OCI-LY7 (cell line): ENCODE data around the gene MBTPS1. TPM values are rescaled to one million over a fixed set of nuclear protein-coding genes. Genes with fewer than 3 reads are reported as not detected.

Source experiments
- BruUV-seq: library from RNA; stranded (reverse); fragments of 400-500 nt; replicated peaks from 2 replicates; lab custom pipeline; 2021; lab: Mats Ljungman, UMichigan
- CTCF ChIA-PET: fragments of 300-600 bp; sonication (Branson Sonifier 250); formaldehyde crosslinking; loops from one replicate; lab custom pipeline; 2022; ENCODE audit warnings: antibody characterized with exemption; ENCODE audit not compliant: unreplicated experiment; lab: Charles Lee
- POLR2A ChIA-PET: fragments of 300-600 bp; sonication (Branson Sonifier 250); formaldehyde crosslinking; loops from one replicate; lab custom pipeline; 2022; ENCODE audit warnings: antibody characterized with exemption; lab: Charles Lee
- DNase-seq: peaks from one replicate; pipeline ENCODE4 v3.0.0-alpha.2; 2015; ENCODE audit warnings: low spot score
- H2AFZ ChIP-seq: fragments of 200-600 bp; sonication (generic), shearing (Covaris generic); 2 replicates; pipeline ENCODE4 v1.6.1; 2014; ENCODE audit warnings: mild to moderate bottlenecking, antibody characterized with exemption, low read length, moderate library complexity
- H3K27ac ChIP-seq: fragments of 200-600 bp; sonication (generic); 2 replicates; pipeline ENCODE4 v1.5.1; 2014; ENCODE audit warnings: mixed run types, low read depth, mild to moderate bottlenecking, moderate library complexity, low read length, inconsistent platforms; ENCODE audit not compliant: poor library complexity, severe bottlenecking
- H3K36me3 ChIP-seq: fragments of 200-600 bp; sonication (generic); 2 replicates; pipeline ENCODE4 v1.6.1; 2014; ENCODE audit warnings: mild to moderate bottlenecking, antibody characterized with exemption, low read length, moderate library complexity, mixed read lengths; ENCODE audit not compliant: insufficient read depth
- H3K4me1 ChIP-seq: fragments of 200-600 bp; sonication (generic); 2 replicates; pipeline ENCODE4 v1.5.1; 2014; ENCODE audit warnings: mild to moderate bottlenecking, low read length; ENCODE audit not compliant: insufficient read depth, poor library complexity, severe bottlenecking
- H3K4me2 ChIP-seq: fragments of 200-600 bp; sonication (generic); 2 replicates; pipeline ENCODE4 v1.6.1; 2014; ENCODE audit warnings: mild to moderate bottlenecking, low read length
- H3K4me3 ChIP-seq: fragments of 200-600 bp; sonication (generic); 2 replicates; pipeline ENCODE4 v1.5.1; 2014; ENCODE audit warnings: mild to moderate bottlenecking, low read depth, low read length; ENCODE audit not compliant: poor library complexity, severe bottlenecking
- H3K79me2 ChIP-seq: fragments of 200-600 bp; sonication (generic); 2 replicates; pipeline ENCODE4 v1.6.1; 2016; ENCODE audit warnings: low read depth, mild to moderate bottlenecking, low read length, moderate library complexity, mixed read lengths; ENCODE audit not compliant: insufficient read depth
- H3K9me2 ChIP-seq: fragments of 200-600 bp; sonication (generic); 2 replicates; pipeline ENCODE4 v1.6.1; 2016; ENCODE audit warnings: mild to moderate bottlenecking, low read length, mixed read lengths; ENCODE audit not compliant: insufficient read depth
- H3K9me3 ChIP-seq: fragments of 200-600 bp; sonication (generic); 2 replicates; pipeline ENCODE4 v1.6.1; 2014; ENCODE audit warnings: mild to moderate bottlenecking, mixed run types, low read length, mixed read lengths
- H4K20me1 ChIP-seq: fragments of 200-600 bp; sonication (generic); 2 replicates; pipeline ENCODE4 v1.6.1; 2014; ENCODE audit warnings: mild to moderate bottlenecking, antibody characterized with exemption, low read length, moderate library complexity, mixed read lengths; ENCODE audit not compliant: insufficient read depth
- EZH2phosphoT487 ChIP-seq: fragments of 200-600 bp; sonication (generic); IDR thresholded peaks from 2 replicates; pipeline ENCODE4 v1.6.1; 2018; ENCODE audit warnings: low read depth, borderline replicate concordance, mild to moderate bottlenecking, mixed run types, antibody characterized with exemption, low read length, moderate library complexity, mixed read lengths
- intact Hi-C: fragments of 100-400 bp; cut with micrococcal nuclease; formaldehyde crosslinking; loops from one replicate; pipeline ENCODE4 v1.10.0; 2022; ENCODE audit not compliant: unreplicated experiment
- total RNA-seq, 2 experiments: library from RNA; depleted of rRNA in 1 of 2; stranded (reverse); fragments of >200 nt in 1 of 2; shearing (Covaris generic) in 1 of 2; gene quantifications; 2 replicates each; pipeline ENCODE4 v1.2.3, GENCODE V29; 2014 to 2022
- TF ChIP-seq, protein P1 (sequence below): fragments of 200-600 bp; sonication (generic); conservative IDR thresholded peaks from 2 replicates; pipeline ENCODE4 v1.5.1; 2014; ENCODE audit warnings: mild to moderate bottlenecking, antibody characterized with exemption, low read length, moderate library complexity, mixed read lengths

MBTPS1 gene
- total RNA-seq, 2 experiments from 2014 or later, result 49.6 to 65.2 TPM

- H4K20me1 ChIP-seq, result 0 out of 2 replicates have a peak, but pooled peaks cover 3% of the 10 kb centered on the region
- ChIA-PET CTCF (interaction anchor here (1.3 to 2.9 kb wide), 4 partner anchors 31 to 102 kb away, joined by 5 to 13 read pairs (median 9); partner anchors contain the start of genes MBTPS1 and TAF1C), POLR2A (interaction anchor here (0.6 kb wide), 2 partner anchors 63 to 645 kb away, joined by 3 read pairs; no protein-coding TSS in a partner anchor)
- H2AFZ ChIP-seq, result no peak overlapping the region
- H3K79me2 ChIP-seq, result no peaks in the 10 kb centered on the region
- H3K9me3 ChIP-seq, result no peaks in the 10 kb centered on the region
- peak overlapping the region; percentile 35 for H3K4me3 ChIP-seq
- peak overlapping the region; percentile 66 for H3K27ac ChIP-seq
- no peaks in the 10 kb centered on the region for H3K9me2 ChIP-seq
- H3K4me2 ChIP-seq, result peak overlapping the region; percentile 63
- peaks cover 87% of the 10 kb centered on the region for H3K36me3 ChIP-seq
- no peak for TF ChIP-seq EZH2phosphoT487
- TF ChIP-seq, protein P1, sequence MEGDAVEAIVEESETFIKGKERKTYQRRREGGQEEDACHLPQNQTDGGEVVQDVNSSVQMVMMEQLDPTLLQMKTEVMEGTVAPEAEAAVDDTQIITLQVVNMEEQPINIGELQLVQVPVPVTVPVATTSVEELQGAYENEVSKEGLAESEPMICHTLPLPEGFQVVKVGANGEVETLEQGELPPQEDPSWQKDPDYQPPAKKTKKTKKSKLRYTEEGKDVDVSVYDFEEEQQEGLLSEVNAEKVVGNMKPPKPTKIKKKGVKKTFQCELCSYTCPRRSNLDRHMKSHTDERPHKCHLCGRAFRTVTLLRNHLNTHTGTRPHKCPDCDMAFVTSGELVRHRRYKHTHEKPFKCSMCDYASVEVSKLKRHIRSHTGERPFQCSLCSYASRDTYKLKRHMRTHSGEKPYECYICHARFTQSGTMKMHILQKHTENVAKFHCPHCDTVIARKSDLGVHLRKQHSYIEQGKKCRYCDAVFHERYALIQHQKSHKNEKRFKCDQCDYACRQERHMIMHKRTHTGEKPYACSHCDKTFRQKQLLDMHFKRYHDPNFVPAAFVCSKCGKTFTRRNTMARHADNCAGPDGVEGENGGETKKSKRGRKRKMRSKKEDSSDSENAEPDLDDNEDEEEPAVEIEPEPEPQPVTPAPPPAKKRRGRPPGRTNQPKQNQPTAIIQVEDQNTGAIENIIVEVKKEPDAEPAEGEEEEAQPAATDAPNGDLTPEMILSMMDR, result no peak
- no TSS peak for BruUV-seq
- peaks cover 58% of the 10 kb centered on the region for H3K4me1 ChIP-seq
- DNase-seq, result no peak
- intact Hi-C loops, result loop anchor here (1.0 to 2.0 kb wide), 3 partner anchors 31 to 90 kb away; partner anchors contain the start of gene MBTPS1
These were observed 31.5 kb downstream of the MBTPS1 start for GRCh38 chr16:84085271-84085667.

GRCh38 chr16:84084570-84085270 is 32.0 kb downstream of the MBTPS1 start:
- peaks cover 52% of the 10 kb centered on the region for H3K4me1 ChIP-seq
- CTCF ChIA-PET, result interaction anchor here (0.7 to 1.8 kb wide), 4 partner anchors 32 to 102 kb away, joined by 5 to 11 read pairs (median 6); partner anchors contain the start of genes MBTPS1 and TAF1C
- DNase-seq, result peak; percentile 86
- no peak overlapping the region for H2AFZ ChIP-seq
- TF ChIP-seq, protein P1, result peak; percentile 94
- no peak for TF ChIP-seq EZH2phosphoT487
- intact Hi-C loops, result loop anchor here (1.0 to 2.0 kb wide), 4 partner anchors 32 to 103 kb away; partner anchors contain the start of genes MBTPS1 and TAF1C
- peak overlapping the region; percentile 11 for H3K4me3 ChIP-seq
- no peaks in the 10 kb centered on the region for H3K9me3 ChIP-seq
- no peaks in the 10 kb centered on the region for H3K9me2 ChIP-seq
- H3K79me2 ChIP-seq, result no peaks in the 10 kb centered on the region
- POLR2A ChIA-PET, result interaction anchor here (0.6 kb wide), 1 partner anchor 15 kb away, joined by 3 read pairs; no protein-coding TSS in a partner anchor
- H3K36me3 ChIP-seq, result peaks cover 87% of the 10 kb centered on the region
- peak overlapping the region; percentile 66 for H3K27ac ChIP-seq
- H3K4me2 ChIP-seq, result peak overlapping the region; percentile 63
- 0 out of 2 replicates have a peak, but pooled peaks cover 3% of the 10 kb centered on the region for H4K20me1 ChIP-seq
- no TSS peak for BruUV-seq
